Liver (tissue), 3 donors: Measurements from ENCODE around the gene STN1.

Experiments used
- EGR1 ChIP-seq, 2 donors: IDR thresholded peaks; 2 replicates each; pipeline ENCODE4 v1.6.1; 2016 to 2018; ENCODE audit warnings: antibody characterized with exemption in 2 of 2, low read depth in 2 of 2
- GABPA ChIP-seq, 2 donors: IDR thresholded peaks in 1 of 2; conservative IDR thresholded peaks in 1 of 2; 2 replicates each; pipeline ENCODE4 v1.6.1; 2016; ENCODE audit warnings: antibody characterized with exemption in 2 of 2, mild to moderate bottlenecking in 1 of 2, moderate library complexity in 1 of 2
- HNF4G ChIP-seq: IDR thresholded peaks from 2 replicates; pipeline ENCODE4 v1.6.1; 2016; ENCODE audit warnings: antibody characterized with exemption
- MAX ChIP-seq: IDR thresholded peaks from 2 replicates; pipeline ENCODE4 v1.6.1; 2016; ENCODE audit warnings: antibody characterized with exemption
- NR2F2 ChIP-seq: IDR thresholded peaks from 2 replicates; pipeline ENCODE4 v1.6.1; 2016; ENCODE audit warnings: antibody characterized with exemption
- RAD21 ChIP-seq, 2 donors: IDR thresholded peaks; 2 replicates each; pipeline ENCODE4 v1.6.1; 2016; ENCODE audit warnings: antibody characterized with exemption in 2 of 2, mild to moderate bottlenecking in 2 of 2
- TAF1 ChIP-seq: conservative IDR thresholded peaks from 2 replicates; pipeline ENCODE4 v1.6.1; 2016; ENCODE audit warnings: antibody characterized with exemption, mild to moderate bottlenecking
- YY1 ChIP-seq: IDR thresholded peaks from 2 replicates; pipeline ENCODE4 v1.6.1; 2016; ENCODE audit warnings: antibody characterized with exemption, mild to moderate bottlenecking
- TF ChIP-seq, protein P1 (sequence below): fragments of 150-350 bp; IDR thresholded peaks from 2 replicates; pipeline ENCODE4 v1.5.1; 2017; ENCODE audit warnings: improper control_type of control experiment, low read depth, low read length; ENCODE audit not compliant: missing input control
- TF ChIP-seq, protein P2 (sequence below): IDR thresholded peaks from 2 replicates; pipeline ENCODE4 v1.6.1; 2016; ENCODE audit warnings: antibody characterized with exemption, mild to moderate bottlenecking
- TF ChIP-seq, protein P3 (sequence below): IDR thresholded peaks from 2 replicates; pipeline ENCODE4 v1.6.1; 2016; ENCODE audit warnings: antibody characterized with exemption
- TF ChIP-seq, protein P4 (sequence below): IDR thresholded peaks from 2 replicates; pipeline ENCODE4 v1.6.1; 2016; ENCODE audit warnings: antibody characterized with exemption
- donor health status: healthy.
- donor health status: healthy.

- TF ChIP-seq TAF1 (no peak), YY1 (no peak), EGR1 (IDR thresholded peaks at IDR 0.05; ENCODE audit: low read depth in 2 of 2) (no peak), HNF4G (no peak), NR2F2 (no peak), MAX (no peak), RAD21 (IDR thresholded peaks at IDR 0.05) (no peak), GABPA (IDR thresholded peaks at IDR 0.05 in 1 of 2, conservative IDR thresholded peaks at IDR 0.05 in 1 of 2) (no peak)
- TF ChIP-seq, protein P1, sequence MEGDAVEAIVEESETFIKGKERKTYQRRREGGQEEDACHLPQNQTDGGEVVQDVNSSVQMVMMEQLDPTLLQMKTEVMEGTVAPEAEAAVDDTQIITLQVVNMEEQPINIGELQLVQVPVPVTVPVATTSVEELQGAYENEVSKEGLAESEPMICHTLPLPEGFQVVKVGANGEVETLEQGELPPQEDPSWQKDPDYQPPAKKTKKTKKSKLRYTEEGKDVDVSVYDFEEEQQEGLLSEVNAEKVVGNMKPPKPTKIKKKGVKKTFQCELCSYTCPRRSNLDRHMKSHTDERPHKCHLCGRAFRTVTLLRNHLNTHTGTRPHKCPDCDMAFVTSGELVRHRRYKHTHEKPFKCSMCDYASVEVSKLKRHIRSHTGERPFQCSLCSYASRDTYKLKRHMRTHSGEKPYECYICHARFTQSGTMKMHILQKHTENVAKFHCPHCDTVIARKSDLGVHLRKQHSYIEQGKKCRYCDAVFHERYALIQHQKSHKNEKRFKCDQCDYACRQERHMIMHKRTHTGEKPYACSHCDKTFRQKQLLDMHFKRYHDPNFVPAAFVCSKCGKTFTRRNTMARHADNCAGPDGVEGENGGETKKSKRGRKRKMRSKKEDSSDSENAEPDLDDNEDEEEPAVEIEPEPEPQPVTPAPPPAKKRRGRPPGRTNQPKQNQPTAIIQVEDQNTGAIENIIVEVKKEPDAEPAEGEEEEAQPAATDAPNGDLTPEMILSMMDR = no peak
- TF ChIP-seq, protein P2, sequence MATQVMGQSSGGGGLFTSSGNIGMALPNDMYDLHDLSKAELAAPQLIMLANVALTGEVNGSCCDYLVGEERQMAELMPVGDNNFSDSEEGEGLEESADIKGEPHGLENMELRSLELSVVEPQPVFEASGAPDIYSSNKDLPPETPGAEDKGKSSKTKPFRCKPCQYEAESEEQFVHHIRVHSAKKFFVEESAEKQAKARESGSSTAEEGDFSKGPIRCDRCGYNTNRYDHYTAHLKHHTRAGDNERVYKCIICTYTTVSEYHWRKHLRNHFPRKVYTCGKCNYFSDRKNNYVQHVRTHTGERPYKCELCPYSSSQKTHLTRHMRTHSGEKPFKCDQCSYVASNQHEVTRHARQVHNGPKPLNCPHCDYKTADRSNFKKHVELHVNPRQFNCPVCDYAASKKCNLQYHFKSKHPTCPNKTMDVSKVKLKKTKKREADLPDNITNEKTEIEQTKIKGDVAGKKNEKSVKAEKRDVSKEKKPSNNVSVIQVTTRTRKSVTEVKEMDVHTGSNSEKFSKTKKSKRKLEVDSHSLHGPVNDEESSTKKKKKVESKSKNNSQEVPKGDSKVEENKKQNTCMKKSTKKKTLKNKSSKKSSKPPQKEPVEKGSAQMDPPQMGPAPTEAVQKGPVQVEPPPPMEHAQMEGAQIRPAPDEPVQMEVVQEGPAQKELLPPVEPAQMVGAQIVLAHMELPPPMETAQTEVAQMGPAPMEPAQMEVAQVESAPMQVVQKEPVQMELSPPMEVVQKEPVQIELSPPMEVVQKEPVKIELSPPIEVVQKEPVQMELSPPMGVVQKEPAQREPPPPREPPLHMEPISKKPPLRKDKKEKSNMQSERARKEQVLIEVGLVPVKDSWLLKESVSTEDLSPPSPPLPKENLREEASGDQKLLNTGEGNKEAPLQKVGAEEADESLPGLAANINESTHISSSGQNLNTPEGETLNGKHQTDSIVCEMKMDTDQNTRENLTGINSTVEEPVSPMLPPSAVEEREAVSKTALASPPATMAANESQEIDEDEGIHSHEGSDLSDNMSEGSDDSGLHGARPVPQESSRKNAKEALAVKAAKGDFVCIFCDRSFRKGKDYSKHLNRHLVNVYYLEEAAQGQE = no peak
- TF ChIP-seq, protein P3, sequence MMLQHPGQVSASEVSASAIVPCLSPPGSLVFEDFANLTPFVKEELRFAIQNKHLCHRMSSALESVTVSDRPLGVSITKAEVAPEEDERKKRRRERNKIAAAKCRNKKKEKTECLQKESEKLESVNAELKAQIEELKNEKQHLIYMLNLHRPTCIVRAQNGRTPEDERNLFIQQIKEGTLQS = no peak
- TF ChIP-seq, protein P4, sequence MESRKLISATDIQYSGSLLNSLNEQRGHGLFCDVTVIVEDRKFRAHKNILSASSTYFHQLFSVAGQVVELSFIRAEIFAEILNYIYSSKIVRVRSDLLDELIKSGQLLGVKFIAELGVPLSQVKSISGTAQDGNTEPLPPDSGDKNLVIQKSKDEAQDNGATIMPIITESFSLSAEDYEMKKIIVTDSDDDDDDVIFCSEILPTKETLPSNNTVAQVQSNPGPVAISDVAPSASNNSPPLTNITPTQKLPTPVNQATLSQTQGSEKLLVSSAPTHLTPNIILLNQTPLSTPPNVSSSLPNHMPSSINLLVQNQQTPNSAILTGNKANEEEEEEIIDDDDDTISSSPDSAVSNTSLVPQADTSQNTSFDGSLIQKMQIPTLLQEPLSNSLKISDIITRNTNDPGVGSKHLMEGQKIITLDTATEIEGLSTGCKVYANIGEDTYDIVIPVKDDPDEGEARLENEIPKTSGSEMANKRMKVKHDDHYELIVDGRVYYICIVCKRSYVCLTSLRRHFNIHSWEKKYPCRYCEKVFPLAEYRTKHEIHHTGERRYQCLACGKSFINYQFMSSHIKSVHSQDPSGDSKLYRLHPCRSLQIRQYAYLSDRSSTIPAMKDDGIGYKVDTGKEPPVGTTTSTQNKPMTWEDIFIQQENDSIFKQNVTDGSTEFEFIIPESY = no peak
These were observed 21.5 kb upstream of the STN1 start for GRCh38 chr10:103939522-103939921.
